ENCODE results near the gene LIG1. TPM values are rescaled to one million over a fixed set of nuclear protein-coding genes. Genes with fewer than 3 reads are reported as not detected.
"Not testable (repeated sequence)": the region's sequence is repeated elsewhere in the genome, so short reads cannot be mapped to it uniquely, and the experiment has no call there.

The LIG1 gene
- total RNA-seq, 2 experiments from 2014 or later, result 174 TPM

DNA sequence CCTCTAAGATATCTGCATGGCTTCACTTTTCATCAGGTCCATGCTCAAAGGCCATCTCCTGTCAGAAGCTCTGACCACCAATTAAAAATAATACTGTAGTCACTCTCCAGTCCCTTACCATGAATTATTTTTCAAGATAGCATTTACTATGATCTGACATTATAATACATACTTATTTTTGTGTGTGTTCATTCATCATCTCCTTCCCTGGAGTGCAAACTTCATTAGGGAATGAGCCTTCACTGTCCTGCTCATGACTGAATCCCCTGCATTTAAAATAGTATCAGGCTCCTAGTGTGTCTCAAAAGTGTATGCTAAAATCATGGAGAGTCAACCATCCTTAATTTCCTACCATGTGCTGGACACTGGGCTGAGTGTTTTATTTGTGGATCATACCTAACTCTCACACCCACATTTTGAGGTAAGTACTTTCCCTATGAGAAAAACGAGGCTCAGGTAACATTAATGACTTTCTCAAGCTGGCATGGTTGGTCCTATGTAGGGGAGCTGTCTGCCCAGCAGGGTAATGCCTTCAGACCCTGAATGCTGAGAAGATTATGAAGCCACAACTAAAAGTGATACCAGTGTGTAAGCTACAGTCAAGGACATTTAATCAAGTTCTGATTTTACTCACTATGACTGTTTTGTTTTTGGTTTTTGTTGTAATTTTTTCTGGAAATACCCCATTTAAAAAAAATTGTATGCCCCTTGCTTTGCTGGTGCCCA lies 75.9 kb downstream of the LIG1 start:
- no peak overlapping the region for H3K4me3 Mint-ChIP-seq
- no peaks in the 10 kb centered on the region for H3K27me3 Mint-ChIP-seq

DNA sequence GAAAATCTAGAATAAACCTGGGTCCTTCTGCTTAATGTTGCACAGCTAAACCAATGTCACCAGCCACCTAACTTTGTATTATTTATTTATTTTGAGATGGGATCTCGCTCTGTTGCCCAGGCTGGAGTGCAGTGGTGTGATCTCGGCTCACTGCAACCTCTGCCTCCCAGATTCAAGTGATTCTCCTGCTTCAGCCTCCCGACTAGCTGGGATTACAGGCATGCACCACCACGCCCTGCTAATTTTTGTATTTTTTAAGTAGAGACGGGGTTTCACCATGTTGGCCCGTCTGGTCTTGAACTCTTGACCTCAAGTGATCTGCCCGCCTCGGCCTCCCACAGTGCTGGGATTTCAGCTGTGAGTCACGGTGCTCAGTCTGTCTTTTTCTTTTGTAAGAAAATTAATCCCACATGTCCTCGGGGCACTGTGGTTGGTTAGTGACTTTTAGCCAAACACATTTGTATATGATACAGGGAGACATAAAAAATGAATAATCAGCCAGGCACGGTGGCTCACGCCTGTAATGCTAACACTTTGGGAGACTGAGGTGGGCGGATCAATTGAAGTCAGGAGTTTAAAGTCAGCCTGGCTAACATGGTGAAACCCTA lies 78.9 kb downstream of the LIG1 start:
- DNase-seq; H3K27ac Mint-ChIP-seq; intact Hi-C loops (cut with micrococcal nuclease); POLR2A ChIA-PET; H3K27me3 Mint-ChIP-seq; H3K4me3 Mint-ChIP-seq; CTCF ChIA-PET: not testable (repeated sequence)
- peaks cover 22% of the 10 kb centered on the region for H3K9me3 Mint-ChIP-seq
- H3K36me3 Mint-ChIP-seq, result peaks cover 33% of the 10 kb centered on the region
- peaks cover 14% of the 10 kb centered on the region for H3K4me1 Mint-ChIP-seq (ENCODE audit: low read depth)

More for the DNA sequence above, 75.9 kb downstream of the LIG1 start:
- CTCF ChIA-PET, result interaction anchor here (0.6 to 1.7 kb wide), 4 partner anchors 13 to 178 kb away, joined by 3 to 5 read pairs (median 4); partner anchors contain the start of gene PLA2G4C
- no peak overlapping the region for H3K27ac Mint-ChIP-seq
- no peak for DNase-seq
- intact Hi-C loops (cut with micrococcal nuclease), result no loop called here
- H3K9me3 Mint-ChIP-seq, result peaks cover 22% of the 10 kb centered on the region
- POLR2A ChIA-PET, result no interaction called here
- H3K36me3 Mint-ChIP-seq, result peaks cover 44% of the 10 kb centered on the region
- peaks cover 14% of the 10 kb centered on the region for H3K4me1 Mint-ChIP-seq (ENCODE audit: low read depth)

DNA sequence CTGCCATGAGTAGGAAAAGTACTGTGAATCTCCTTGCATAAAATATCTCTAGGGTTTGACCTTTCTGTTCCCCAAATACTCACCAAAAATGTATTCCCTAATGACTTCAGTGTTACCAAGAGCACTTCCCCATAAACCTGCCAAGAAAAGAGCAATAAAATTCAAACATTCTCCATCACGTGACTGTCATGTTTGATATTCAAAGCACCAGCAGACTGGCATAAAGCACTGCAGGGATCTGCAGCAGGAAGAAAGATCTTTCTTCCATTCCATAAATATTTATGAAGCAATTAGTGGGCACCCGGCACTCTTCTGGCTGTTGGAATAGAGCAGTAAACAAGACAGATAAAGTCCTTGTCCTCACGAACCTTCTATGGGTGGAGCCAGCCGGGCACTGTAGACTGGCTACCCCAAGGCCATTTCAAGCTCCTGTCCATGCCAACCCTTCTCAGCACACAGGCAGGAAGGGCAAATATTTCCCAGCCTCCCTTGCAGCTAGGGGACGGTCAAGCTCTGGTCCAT lies 79.8 kb downstream of the LIG1 start:
- H3K4me1 Mint-ChIP-seq (ENCODE audit: low read depth), result peaks cover 14% of the 10 kb centered on the region
- peaks cover 26% of the 10 kb centered on the region for H3K36me3 Mint-ChIP-seq
- ChIA-PET CTCF (no interaction called here), POLR2A (no interaction called here)
- peaks cover 3% of the 10 kb centered on the region for H3K27me3 Mint-ChIP-seq
- H3K27ac Mint-ChIP-seq, result no peak overlapping the region
- no peak overlapping the region for H3K4me3 Mint-ChIP-seq
- intact Hi-C loops (cut with micrococcal nuclease), result no loop called here
- DNase-seq, result no peak
- peaks cover 22% of the 10 kb centered on the region for H3K9me3 Mint-ChIP-seq

DNA sequence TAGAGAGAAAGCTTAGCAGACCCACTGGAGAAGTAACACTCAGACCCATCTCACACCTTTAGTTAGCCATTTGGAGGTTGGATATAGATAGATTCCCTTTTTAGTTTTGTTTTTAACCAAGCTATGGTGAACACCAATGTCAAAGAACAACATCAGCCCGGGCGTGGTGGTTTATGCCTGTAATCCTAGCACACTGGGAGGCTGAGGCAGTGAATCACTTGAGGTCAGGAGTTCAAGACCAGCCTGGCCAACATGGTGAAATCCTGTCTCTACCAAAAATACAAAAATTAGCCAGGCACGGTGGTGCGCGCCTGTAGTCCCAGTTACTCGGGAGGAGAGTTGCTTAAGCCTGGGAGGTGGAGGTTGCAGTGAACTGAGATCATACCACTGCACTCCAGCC lies 81.2 kb downstream of the LIG1 start:
- CTCF ChIA-PET, result interaction anchor here (1.2 kb wide), 1 partner anchor 18 kb away, joined by 3 read pairs; no protein-coding TSS in a partner anchor
- H3K27me3 Mint-ChIP-seq; H3K4me3 Mint-ChIP-seq; H3K9me3 Mint-ChIP-seq; DNase-seq; H3K27ac Mint-ChIP-seq; POLR2A ChIA-PET; intact Hi-C loops (cut with micrococcal nuclease); H3K4me1 Mint-ChIP-seq (ENCODE audit: low read depth): not testable (repeated sequence)
- H3K36me3 Mint-ChIP-seq, result peaks cover 12% of the 10 kb centered on the region

DNA sequence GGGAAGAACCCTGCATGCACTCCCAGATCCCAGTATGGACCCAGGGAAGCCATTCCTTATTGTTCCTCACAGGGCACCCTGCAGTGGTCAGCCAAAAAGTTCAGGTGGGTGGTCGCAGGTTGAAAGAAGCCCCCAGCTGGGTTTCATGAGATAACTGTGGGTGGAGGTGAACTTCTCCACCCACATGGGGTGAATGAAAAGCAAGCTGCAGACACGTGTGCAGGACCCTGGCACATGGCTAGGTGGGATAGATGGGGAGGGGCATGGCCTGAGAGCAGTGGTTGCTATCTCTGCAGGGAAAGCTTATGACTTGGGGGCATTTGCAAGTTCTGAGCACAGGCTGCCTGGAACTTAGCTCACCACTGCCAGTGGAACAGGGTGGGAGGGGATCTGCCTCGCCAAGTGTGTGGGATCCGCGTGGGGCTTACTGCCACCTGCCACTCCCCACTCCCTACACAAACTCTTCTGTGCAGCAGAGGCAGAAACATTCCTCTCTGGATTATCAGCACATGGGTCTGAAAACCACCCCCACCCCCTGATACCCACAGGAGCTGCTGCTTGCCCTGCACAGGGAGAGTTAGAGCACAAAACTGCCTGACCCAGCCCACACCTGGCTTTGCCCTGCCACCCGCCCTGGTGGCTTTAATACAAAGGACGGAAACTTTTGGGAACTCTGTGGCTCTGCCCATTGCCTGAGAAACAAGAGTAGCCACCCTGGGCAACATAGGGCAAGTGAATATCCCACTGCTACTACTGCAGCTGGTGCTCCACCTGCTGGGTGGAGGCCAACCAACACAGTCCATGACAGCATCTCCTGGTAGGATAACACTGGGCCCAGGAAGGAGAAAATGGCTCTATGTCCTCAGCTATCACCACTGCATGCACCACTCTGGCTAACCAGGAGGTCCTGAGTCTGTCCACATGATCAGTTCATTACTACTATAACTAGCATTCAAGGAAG lies 84.0 kb downstream of the LIG1 start:
- no peaks in the 10 kb centered on the region for H3K9me3 Mint-ChIP-seq
- ChIA-PET POLR2A (interaction anchor here (0.6 kb wide), 1 partner anchor 434 kb away, joined by 3 read pairs; no protein-coding TSS in a partner anchor), CTCF (no interaction called here)
- no peaks in the 10 kb centered on the region for H3K36me3 Mint-ChIP-seq
- peak; percentile 11 for DNase-seq
- H3K27me3 Mint-ChIP-seq, result peaks cover 3% of the 10 kb centered on the region
- no peak overlapping the region for H3K4me3 Mint-ChIP-seq
- intact Hi-C loops (cut with micrococcal nuclease), result no loop called here
- H3K4me1 Mint-ChIP-seq (ENCODE audit: low read depth), result no peaks in the 10 kb centered on the region
- H3K27ac Mint-ChIP-seq, result no peak overlapping the region

DNA sequence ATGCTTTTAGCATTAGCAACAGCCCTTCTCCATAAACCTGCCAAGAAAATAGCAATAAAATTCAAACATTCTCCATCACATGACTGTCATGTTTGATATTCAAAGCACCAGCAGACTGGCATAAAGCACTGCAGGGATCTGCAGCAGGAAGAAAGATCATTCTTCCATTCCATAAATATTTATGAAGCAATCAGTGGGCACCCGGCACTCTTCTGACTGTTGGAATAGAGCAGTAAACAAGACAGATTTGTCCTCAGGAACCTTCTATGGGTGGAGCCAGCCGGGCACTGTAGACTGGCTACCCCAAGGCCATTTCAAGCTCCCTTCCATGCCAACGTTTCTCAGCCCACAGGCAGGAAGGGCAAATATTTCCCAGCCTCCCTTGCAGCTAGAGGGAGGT lies 85.1 kb downstream of the LIG1 start:
- Mint-ChIP-seq H3K4me3 (no peak overlapping the region), H3K4me1 (ENCODE audit: low read depth) (no peaks in the 10 kb centered on the region)

DNA sequence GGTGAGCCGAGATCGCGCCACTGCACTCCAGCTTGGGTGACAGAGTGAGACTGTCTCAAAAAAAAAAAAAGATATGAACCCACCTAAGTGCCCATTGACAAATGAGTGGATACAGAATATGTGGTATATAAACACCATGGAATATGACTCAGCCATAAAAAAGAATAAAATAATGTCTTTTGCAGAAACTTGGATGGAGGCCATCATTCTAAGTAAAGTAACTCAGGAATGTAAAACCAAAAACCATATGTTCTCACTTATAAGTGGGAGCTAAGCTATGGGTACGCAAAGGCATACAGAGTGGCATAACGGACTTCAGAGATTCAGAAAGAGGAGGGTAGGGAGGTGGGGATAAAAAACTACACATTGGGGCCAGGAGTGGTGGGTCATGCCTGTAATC lies 89.0 kb downstream of the LIG1 start:
- Mint-ChIP-seq H3K36me3 (peaks cover 1% of the 10 kb centered on the region), H3K9me3 (no peaks in the 10 kb centered on the region), H3K4me3 (no peak overlapping the region), H3K27ac (no peak overlapping the region), H3K27me3 (peaks cover 2% of the 10 kb centered on the region), H3K4me1 (ENCODE audit: low read depth) (no peaks in the 10 kb centered on the region)
- DNase-seq, result no peak
- POLR2A ChIA-PET, result no interaction called here
- CTCF ChIA-PET, result no interaction called here
- intact Hi-C loops (cut with micrococcal nuclease), result no loop called here

More for the DNA sequence above, 85.1 kb downstream of the LIG1 start:
- intact Hi-C loops (cut with micrococcal nuclease), result no loop called here
- no peak for DNase-seq
- no peaks in the 10 kb centered on the region for H3K36me3 Mint-ChIP-seq
- H3K9me3 Mint-ChIP-seq, result no peaks in the 10 kb centered on the region
- peaks cover 3% of the 10 kb centered on the region for H3K27me3 Mint-ChIP-seq
- POLR2A ChIA-PET, result no interaction called here
- CTCF ChIA-PET, result no interaction called here
- no peak overlapping the region for H3K27ac Mint-ChIP-seq

DNA sequence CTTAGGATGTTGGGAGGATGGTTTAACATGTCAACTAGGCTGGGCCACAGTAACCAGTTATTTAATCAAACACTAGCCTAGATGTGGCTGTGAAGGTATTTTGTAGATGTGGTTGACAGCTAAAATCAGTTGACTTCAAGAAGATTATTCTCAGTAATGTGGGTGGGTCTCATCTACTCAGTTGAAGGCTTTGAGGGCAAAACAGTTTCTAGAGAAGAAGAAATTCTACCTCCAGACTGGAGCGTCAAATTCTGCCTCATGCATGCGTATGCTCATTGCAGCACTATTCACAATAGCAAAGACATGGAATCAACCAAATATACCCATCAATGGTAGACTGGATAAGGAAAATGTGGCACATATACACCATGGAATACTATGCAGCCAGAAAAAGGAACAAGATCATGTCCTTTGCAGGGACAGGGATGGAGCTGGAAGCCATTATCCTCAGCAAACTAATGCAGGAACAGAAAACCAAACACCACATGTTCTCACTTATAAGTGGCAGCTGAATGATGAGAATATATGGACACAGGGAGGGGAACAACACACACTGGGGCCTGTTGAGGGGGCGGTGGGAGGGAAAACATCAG lies 99.9 kb downstream of the LIG1 start:
- intact Hi-C loops (cut with micrococcal nuclease); H3K4me3 Mint-ChIP-seq; DNase-seq; H3K27ac Mint-ChIP-seq; H3K27me3 Mint-ChIP-seq; CTCF ChIA-PET; H3K4me1 Mint-ChIP-seq (ENCODE audit: low read depth); POLR2A ChIA-PET; H3K9me3 Mint-ChIP-seq: not testable (repeated sequence)
- H3K36me3 Mint-ChIP-seq, result peaks cover 14% of the 10 kb centered on the region

DNA sequence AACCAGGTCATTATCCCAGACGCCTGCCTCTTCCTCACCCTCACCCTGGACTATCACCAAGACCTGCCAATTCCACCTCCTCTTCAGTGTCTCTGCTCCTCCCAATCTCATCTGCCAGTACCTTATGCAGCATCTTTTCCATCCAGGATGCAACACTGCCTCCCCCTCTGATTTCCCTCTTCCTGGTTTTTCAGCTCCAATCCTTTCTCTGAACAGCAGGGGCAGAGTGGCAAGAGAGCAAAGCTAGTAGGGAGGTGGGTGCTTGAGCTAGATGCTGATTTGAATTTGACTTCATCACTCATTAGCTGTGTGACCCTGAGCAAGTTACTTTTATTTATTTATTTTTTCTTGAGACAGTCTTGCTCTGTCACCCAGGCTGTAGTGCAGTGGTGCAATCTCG lies 100.7 kb downstream of the LIG1 start:
- no peak for DNase-seq
- H3K4me3 Mint-ChIP-seq, result no peak overlapping the region
- H3K4me1 Mint-ChIP-seq (ENCODE audit: low read depth), result no peaks in the 10 kb centered on the region
- ChIA-PET CTCF (no interaction called here), POLR2A (no interaction called here)
- no peaks in the 10 kb centered on the region for H3K27me3 Mint-ChIP-seq
- H3K27ac Mint-ChIP-seq, result no peak overlapping the region
- intact Hi-C loops (cut with micrococcal nuclease), result no loop called here
- H3K9me3 Mint-ChIP-seq, result no peaks in the 10 kb centered on the region
- peaks cover 10% of the 10 kb centered on the region for H3K36me3 Mint-ChIP-seq

Other genes starting within 250 kb of the LIG1 start
- gene BSPH1, start 178.2 kb downstream of the LIG1 start, total RNA-seq, result not detected
- gene ELSPBP1, start 175.7 kb downstream of the LIG1 start, total RNA-seq, result not detected
- not detected for gene CABP5, start 126.3 kb downstream of the LIG1 start, total RNA-seq
- 10 to 100 TPM; 12.4 to 13.3 TPM for gene PLA2G4C, start 59.5 kb downstream of the LIG1 start, total RNA-seq
- gene ZSWIM9, start 336 bp upstream of the LIG1 start, total RNA-seq, result 1 to 10 TPM; 7.4 to 8.0 TPM
- gene CARD8, start 85.6 kb upstream of the LIG1 start, total RNA-seq, result 100 to 1,000 TPM; 152 TPM
- gene ZNF114, start 99.7 kb upstream of the LIG1 start, total RNA-seq, result under 1 TPM; 0.29 to 0.31 TPM
- gene EMP3, start 155.2 kb upstream of the LIG1 start, total RNA-seq, result 100 to 1,000 TPM; 168 to 179 TPM
- 10 to 100 TPM; 17.1 to 17.9 TPM for gene TMEM143, start 193.6 kb upstream of the LIG1 start, total RNA-seq
- under 1 TPM in 1 of 2 experiments, not detected in 1; 0.21 TPM for gene SYNGR4, start 194.0 kb upstream of the LIG1 start, total RNA-seq
- 10 to 100 TPM; 82.9 to 88.1 TPM for gene KDELR1, start 221.2 kb upstream of the LIG1 start, total RNA-seq
- under 1 TPM; 0.07 TPM for gene GRIN2D, start 223.3 kb upstream of the LIG1 start, total RNA-seq

Measured in activated CD4-positive, alpha-beta memory T cell treated with anti-CD3 and anti-CD28 coated beads for 36 hours (primary cell).